Measurements from ENCODE around the gene POU4F1. TPM values are rescaled to one million over a fixed set of nuclear protein-coding genes. Genes with fewer than 3 reads are reported as not detected.
A peak's percentile ranks its signal among the peaks of the same experiment; 100 is the strongest.

POU4F1 gene
- total and polyA plus RNA-seq, 2 of the 13 experiments (the other 11 are each of a cell fraction or from before 2014, with no cell fraction given) = 1.0 to 1.1 TPM

DNA sequence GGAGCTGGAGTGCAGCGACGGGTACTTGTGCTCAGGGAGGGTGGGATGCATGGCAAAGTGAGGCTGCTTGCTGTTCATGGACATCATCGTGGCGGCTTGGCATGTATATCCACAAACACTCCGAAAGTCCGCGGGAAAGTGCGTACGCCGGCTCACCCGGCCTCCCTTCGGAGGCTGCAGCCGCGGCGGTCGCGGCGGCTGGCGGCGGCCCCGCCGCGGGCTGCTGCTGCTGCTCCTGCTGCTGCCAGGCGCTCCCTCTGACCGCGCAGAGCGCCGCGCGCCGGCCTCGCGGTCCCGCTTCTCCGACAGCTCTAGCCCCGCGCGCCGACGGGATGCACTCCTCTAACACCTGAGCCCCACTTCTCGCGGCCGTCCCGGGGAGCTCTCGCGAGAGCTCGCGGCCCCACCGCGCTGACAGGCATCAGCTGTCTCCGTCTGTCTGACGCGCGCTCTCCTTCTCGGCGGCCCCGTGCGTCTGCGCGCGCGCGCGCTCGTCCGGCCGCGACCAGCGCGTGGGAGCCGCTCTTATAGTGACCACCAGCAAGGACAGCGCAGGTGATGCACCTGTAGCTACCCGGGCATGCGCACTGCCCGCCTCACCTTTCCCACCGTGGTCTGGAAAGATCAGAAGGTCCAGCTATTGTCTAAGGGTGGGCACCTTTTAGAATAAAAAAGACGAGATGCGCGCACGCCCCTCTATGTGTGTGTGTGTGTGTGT lies at the start of gene POU4F1 (continued):
- TF ChIP-seq, protein P1, sequence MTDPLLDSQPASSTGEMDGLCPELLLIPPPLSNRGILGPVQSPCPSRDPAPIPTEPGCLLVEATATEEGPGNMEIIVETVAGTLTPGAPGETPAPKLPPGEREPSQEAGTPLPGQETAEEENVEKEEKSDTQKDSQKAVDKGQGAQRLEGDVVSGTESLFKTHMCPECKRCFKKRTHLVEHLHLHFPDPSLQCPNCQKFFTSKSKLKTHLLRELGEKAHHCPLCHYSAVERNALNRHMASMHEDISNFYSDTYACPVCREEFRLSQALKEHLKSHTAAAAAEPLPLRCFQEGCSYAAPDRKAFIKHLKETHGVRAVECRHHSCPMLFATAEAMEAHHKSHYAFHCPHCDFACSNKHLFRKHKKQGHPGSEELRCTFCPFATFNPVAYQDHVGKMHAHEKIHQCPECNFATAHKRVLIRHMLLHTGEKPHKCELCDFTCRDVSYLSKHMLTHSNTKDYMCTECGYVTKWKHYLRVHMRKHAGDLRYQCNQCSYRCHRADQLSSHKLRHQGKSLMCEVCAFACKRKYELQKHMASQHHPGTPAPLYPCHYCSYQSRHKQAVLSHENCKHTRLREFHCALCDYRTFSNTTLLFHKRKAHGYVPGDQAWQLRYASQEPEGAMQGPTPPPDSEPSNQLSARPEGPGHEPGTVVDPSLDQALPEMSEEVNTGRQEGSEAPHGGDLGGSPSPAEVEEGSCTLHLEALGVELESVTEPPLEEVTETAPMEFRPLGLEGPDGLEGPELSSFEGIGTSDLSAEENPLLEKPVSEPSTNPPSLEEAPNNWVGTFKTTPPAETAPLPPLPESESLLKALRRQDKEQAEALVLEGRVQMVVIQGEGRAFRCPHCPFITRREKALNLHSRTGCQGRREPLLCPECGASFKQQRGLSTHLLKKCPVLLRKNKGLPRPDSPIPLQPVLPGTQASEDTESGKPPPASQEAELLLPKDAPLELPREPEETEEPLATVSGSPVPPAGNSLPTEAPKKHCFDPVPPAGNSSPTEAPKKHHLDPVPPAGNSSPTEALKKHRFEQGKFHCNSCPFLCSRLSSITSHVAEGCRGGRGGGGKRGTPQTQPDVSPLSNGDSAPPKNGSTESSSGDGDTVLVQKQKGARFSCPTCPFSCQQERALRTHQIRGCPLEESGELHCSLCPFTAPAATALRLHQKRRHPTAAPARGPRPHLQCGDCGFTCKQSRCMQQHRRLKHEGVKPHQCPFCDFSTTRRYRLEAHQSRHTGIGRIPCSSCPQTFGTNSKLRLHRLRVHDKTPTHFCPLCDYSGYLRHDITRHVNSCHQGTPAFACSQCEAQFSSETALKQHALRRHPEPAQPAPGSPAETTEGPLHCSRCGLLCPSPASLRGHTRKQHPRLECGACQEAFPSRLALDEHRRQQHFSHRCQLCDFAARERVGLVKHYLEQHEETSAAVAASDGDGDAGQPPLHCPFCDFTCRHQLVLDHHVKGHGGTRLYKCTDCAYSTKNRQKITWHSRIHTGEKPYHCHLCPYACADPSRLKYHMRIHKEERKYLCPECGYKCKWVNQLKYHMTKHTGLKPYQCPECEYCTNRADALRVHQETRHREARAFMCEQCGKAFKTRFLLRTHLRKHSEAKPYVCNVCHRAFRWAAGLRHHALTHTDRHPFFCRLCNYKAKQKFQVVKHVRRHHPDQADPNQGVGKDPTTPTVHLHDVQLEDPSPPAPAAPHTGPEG (CRISPR knock-in tag; IDR thresholded peaks at IDR 0.05) = peak; percentile 68; the same call in 1 of the 2 replicates
- 0 out of 2 replicates have a peak, but pooled peaks have one; percentile 22 for TF ChIP-seq TMF1 (CRISPR knock-in tag; IDR thresholded peaks at IDR 0.05; ENCODE audit: low read depth)
- TF ChIP-seq ZNF451 (CRISPR knock-in tag; IDR thresholded peaks at IDR 0.05) = peak; percentile 80; the same call in 1 of the 2 replicates
- TF ChIP-seq, protein P2, sequence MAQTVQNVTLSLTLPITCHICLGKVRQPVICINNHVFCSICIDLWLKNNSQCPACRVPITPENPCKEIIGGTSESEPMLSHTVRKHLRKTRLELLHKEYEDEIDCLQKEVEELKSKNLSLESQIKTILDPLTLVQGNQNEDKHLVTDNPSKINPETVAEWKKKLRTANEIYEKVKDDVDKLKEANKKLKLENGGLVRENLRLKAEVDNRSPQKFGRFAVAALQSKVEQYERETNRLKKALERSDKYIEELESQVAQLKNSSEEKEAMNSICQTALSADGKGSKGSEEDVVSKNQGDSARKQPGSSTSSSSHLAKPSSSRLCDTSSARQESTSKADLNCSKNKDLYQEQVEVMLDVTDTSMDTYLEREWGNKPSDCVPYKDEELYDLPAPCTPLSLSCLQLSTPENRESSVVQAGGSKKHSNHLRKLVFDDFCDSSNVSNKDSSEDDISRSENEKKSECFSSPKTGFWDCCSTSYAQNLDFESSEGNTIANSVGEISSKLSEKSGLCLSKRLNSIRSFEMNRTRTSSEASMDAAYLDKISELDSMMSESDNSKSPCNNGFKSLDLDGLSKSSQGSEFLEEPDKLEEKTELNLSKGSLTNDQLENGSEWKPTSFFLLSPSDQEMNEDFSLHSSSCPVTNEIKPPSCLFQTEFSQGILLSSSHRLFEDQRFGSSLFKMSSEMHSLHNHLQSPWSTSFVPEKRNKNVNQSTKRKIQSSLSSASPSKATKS (CRISPR knock-in tag; IDR thresholded peaks at IDR 0.05) = no peak
- TF ChIP-seq PHF20 (CRISPR knock-in tag; IDR thresholded peaks at IDR 0.05) = 0 out of 2 replicates have a peak, but pooled peaks have one; percentile 44
- no peak for TF ChIP-seq NFE2L2 (IDR thresholded peaks at IDR 0.05; ENCODE audit: low read length)
- TF ChIP-seq, protein P3, sequence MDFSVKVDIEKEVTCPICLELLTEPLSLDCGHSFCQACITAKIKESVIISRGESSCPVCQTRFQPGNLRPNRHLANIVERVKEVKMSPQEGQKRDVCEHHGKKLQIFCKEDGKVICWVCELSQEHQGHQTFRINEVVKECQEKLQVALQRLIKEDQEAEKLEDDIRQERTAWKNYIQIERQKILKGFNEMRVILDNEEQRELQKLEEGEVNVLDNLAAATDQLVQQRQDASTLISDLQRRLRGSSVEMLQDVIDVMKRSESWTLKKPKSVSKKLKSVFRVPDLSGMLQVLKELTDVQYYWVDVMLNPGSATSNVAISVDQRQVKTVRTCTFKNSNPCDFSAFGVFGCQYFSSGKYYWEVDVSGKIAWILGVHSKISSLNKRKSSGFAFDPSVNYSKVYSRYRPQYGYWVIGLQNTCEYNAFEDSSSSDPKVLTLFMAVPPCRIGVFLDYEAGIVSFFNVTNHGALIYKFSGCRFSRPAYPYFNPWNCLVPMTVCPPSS (IDR thresholded peaks at IDR 0.05) = no peak
- peak; percentile 60 for TF ChIP-seq YEATS2 (CRISPR knock-in tag; IDR thresholded peaks at IDR 0.05; ENCODE audit: borderline replicate concordance)
- TF ChIP-seq ZNF138 (CRISPR knock-in tag; IDR thresholded peaks at IDR 0.05; ENCODE audit: low read depth) = peak; percentile 31; the same call in 1 of the 2 replicates
- no peak for TF ChIP-seq IRF1 (CRISPR knock-in tag; IDR thresholded peaks at IDR 0.05; ENCODE audit: low read depth)
- TF ChIP-seq HNRNPLL (IDR thresholded peaks at IDR 0.05; ENCODE audit: low read depth, low read length, poor library complexity, severe bottlenecking) = peak; percentile 45
- TF ChIP-seq ELF3 (CRISPR knock-in tag; IDR thresholded peaks at IDR 0.05) = 0 out of 2 replicates have a peak, but pooled peaks have one; percentile 7
- no peak for TF ChIP-seq SIN3B (IDR thresholded peaks at IDR 0.05; ENCODE audit: low read length)
- TF ChIP-seq SPEN (CRISPR knock-in tag; IDR thresholded peaks at IDR 0.05; ENCODE audit: low read depth) = peak; percentile 63
- TF ChIP-seq HDAC2 (CRISPR knock-in tag; IDR thresholded peaks at IDR 0.05) = no peak
- TF ChIP-seq MTF2 (CRISPR knock-in tag; IDR thresholded peaks at IDR 0.05; ENCODE audit: borderline replicate concordance) = no peak
- TF ChIP-seq MAZ (IDR thresholded peaks at IDR 0.05; ENCODE audit: borderline replicate concordance, low read depth, low read length) = no peak
- 0 out of 2 replicates have a peak, but pooled peaks have one; percentile 32 for TF ChIP-seq MAZ (CRISPR knock-in tag; IDR thresholded peaks at IDR 0.05; ENCODE audit: low read depth)
- TF ChIP-seq ZBTB20 (CRISPR knock-in tag; IDR thresholded peaks at IDR 0.05; ENCODE audit: borderline replicate concordance, low read depth) = no peak; the same call in 1 of the 2 replicates
